Uterus (tissue), 4 donors: ENCODE data around the gene TMEM176B. TPM values are rescaled to one million over a fixed set of nuclear protein-coding genes. Genes with fewer than 3 reads are reported as not detected.

ENCODE experiments used
- DNase-seq, 2 donors: peaks; one replicate each; pipeline ENCODE4 v3.0.0-alpha.2; 2019 to 2020
- H3K27ac ChIP-seq, 2 donors: fragments of 200-600 bp; sonication (generic); 1 replicate in 1 of 2; 2 replicates in 1 of 2; pipeline ENCODE4 v1.5.1; 2016 to 2018
- H3K27me3 ChIP-seq, 2 donors: fragments of 200-600 bp; sonication (generic); one replicate each; pipeline ENCODE4 v1.5.1; 2018 to 2019; ENCODE audit warnings: control low read depth in 1 of 2
- H3K36me3 ChIP-seq, 2 donors: fragments of 200-600 bp; sonication (generic); one replicate each; pipeline ENCODE4 v1.5.1; 2019; ENCODE audit warnings: control low read depth in 1 of 2
- H3K4me1 ChIP-seq, 2 donors: fragments of 200-600 bp; sonication (generic); one replicate each; pipeline ENCODE4 v1.5.1; 2018 to 2019; ENCODE audit warnings: control low read depth in 1 of 2
- H3K4me3 ChIP-seq, 2 donors: fragments of 200-600 bp; sonication (generic); 1 replicate in 1 of 2; 2 replicates in 1 of 2; pipeline ENCODE4 v1.5.1; 2018 to 2019; ENCODE audit warnings: mild to moderate bottlenecking in 1 of 2
- H3K9me3 ChIP-seq, 2 donors: fragments of 200-600 bp; sonication (generic); one replicate each; pipeline ENCODE4 v1.5.1; 2019; ENCODE audit warnings: control low read depth in 1 of 2
- CTCF ChIP-seq, 4 experiments: fragments of 200-600 bp in 2 of 4; fragments of 450-650 bp in 2 of 4; sonication (generic) in 2 of 4; IDR thresholded peaks; one replicate each; pipeline ENCODE4 v1.5.1; 2016 to 2019; ENCODE audit warnings: antibody characterized with exemption in 4 of 4, mild to moderate bottlenecking in 2 of 4, moderate library complexity in 1 of 4
- POLR2A ChIP-seq, 2 donors: fragments of 450-650 bp; IDR thresholded peaks; one replicate each; pipeline ENCODE4 v1.6.1; 2016; ENCODE audit warnings: antibody characterized with exemption in 2 of 2, mild to moderate bottlenecking in 1 of 2, moderate library complexity in 1 of 2
- intact Hi-C: fragments of 100-400 bp; cut with DNase I; formaldehyde crosslinking; loops from one replicate; pipeline ENCODE4 v1.15.1; 2023; ENCODE audit warnings: low total_unique reads
- total RNA-seq, 4 donors: library from RNA; depleted of rRNA in 3 of 4; stranded (reverse); fragments of >200 nt in 3 of 4; gene quantifications; one replicate each; pipeline versions ENCODE4 v1.1.0 to v1.2.4, GENCODE V29; 2014 to 2023
- donor health status: DM: yes; HTN: yes; CAD: no.

Gene TMEM176B
- total RNA-seq, 4 donors from 2014 or later: 10.2 to 34.1 (median 29.4) TPM

GRCh38 chr7:150797661-150798060 is 2.5 kb downstream of the TMEM176B start:
- Histone ChIP-seq H3K4me1 (no peaks in the 10 kb centered on the region), H3K27ac (no peak overlapping the region), H3K9me3 (no peaks in the 10 kb centered on the region), H3K36me3 (no peaks in the 10 kb centered on the region), H3K27me3 (peaks cover 0 to 6% of the 10 kb centered on the region in 2 donors), H3K4me3 (no peak overlapping the region)
- TF ChIP-seq CTCF (IDR thresholded peaks at IDR 0.05): no peak
- no peak for TF ChIP-seq POLR2A (IDR thresholded peaks at IDR 0.05)
- DNase-seq: no peak
- intact Hi-C loops: no loop called here

GRCh38 chr7:150793569-150794238 is 6.5 kb downstream of the TMEM176B start:
- no peak overlapping the region for H3K27ac ChIP-seq
- TF ChIP-seq CTCF (IDR thresholded peaks at IDR 0.05) (no peak), POLR2A (IDR thresholded peaks at IDR 0.05) (no peak)
- H3K27me3 ChIP-seq: no peaks in the 10 kb centered on the region
- DNase-seq: no peak
- intact Hi-C loops: no loop called here
- no peaks in the 10 kb centered on the region for H3K4me1 ChIP-seq
- H3K4me3 ChIP-seq: no peak overlapping the region
- H3K9me3 ChIP-seq: no peaks in the 10 kb centered on the region
- H3K36me3 ChIP-seq: no peaks in the 10 kb centered on the region

GRCh38 chr7:150791746-150792452 is 8.3 kb downstream of the TMEM176B start:
- no peak overlapping the region for H3K4me3 ChIP-seq
- H3K9me3 ChIP-seq: no peaks in the 10 kb centered on the region
- intact Hi-C loops: no loop called here
- H3K4me1 ChIP-seq: no peaks in the 10 kb centered on the region
- TF ChIP-seq CTCF (IDR thresholded peaks at IDR 0.05): no peak
- TF ChIP-seq POLR2A (IDR thresholded peaks at IDR 0.05): no peak
- DNase-seq: no peak
- no peak overlapping the region for H3K27ac ChIP-seq
- no peaks in the 10 kb centered on the region for H3K27me3 ChIP-seq
- H3K36me3 ChIP-seq: no peaks in the 10 kb centered on the region

- Histone ChIP-seq H3K27ac (no peak overlapping the region), H3K4me1 (no peaks in the 10 kb centered on the region), H3K4me3 (no peak overlapping the region), H3K9me3 (no peaks in the 10 kb centered on the region), H3K27me3 (no peaks in the 10 kb centered on the region), H3K36me3 (no peaks in the 10 kb centered on the region)
- intact Hi-C loops: no loop called here
- no peak for TF ChIP-seq POLR2A (IDR thresholded peaks at IDR 0.05)
- TF ChIP-seq CTCF (IDR thresholded peaks at IDR 0.05): no peak
- DNase-seq: no peak
Measured at GRCh38 chr7:150791304-150791703, 8.9 kb downstream of the TMEM176B start.

- no peak overlapping the region for H3K4me3 ChIP-seq
- H3K9me3 ChIP-seq: no peaks in the 10 kb centered on the region
- intact Hi-C loops: no loop called here
- H3K4me1 ChIP-seq: no peaks in the 10 kb centered on the region
- H3K27ac ChIP-seq: no peak overlapping the region
- no peak for DNase-seq
- no peaks in the 10 kb centered on the region for H3K27me3 ChIP-seq
- no peaks in the 10 kb centered on the region for H3K36me3 ChIP-seq
- TF ChIP-seq CTCF (IDR thresholded peaks at IDR 0.05) (no peak), POLR2A (IDR thresholded peaks at IDR 0.05) (no peak)
Measured at GRCh38 chr7:150790416-150791075, 9.6 kb downstream of the TMEM176B start.
